ENCODE results near the gene TKFC.

The TKFC gene

DNA sequence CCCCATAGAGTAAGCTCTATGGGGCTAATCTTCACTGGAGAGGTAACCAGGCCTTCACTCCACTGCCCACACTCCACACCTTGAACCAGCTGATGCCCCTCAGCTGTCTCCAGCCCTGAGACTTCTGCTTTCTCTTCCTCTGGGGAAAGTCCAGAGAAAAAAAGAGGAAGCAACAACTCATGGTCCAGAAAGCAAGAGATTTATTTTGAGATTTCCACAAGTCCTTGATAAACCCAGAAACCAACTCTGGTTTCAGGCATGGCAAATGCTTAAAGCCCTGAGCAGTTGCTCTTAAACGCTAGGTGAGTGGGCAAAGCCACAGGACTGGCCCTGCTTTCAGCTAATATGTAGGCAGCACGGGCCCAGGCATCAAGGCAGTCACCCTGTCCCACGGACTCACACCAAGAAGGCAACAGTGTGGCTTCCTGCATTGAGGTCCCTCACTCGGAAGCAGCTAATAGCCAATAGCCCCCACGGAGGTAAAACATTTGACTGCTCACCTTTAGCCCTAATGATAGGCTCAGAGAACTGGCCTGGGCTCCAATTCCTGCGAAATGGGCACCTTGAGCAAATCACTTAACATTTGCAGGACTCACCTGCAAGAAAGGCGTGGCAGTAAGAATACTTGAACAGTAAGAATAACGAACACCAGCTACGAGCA, 24.3 kb downstream of the TKFC start:
- no peak overlapping the region for H3K4me3 ChIP-seq (ENCODE audit: low read depth, low read length)
- no peak for DNase-seq (ENCODE audit: low read depth, low spot score)
- in situ Hi-C loops (cut with HindIII; ENCODE audit: low sequenced_read_pairs) = no loop called here
- TF ChIP-seq, protein P1, sequence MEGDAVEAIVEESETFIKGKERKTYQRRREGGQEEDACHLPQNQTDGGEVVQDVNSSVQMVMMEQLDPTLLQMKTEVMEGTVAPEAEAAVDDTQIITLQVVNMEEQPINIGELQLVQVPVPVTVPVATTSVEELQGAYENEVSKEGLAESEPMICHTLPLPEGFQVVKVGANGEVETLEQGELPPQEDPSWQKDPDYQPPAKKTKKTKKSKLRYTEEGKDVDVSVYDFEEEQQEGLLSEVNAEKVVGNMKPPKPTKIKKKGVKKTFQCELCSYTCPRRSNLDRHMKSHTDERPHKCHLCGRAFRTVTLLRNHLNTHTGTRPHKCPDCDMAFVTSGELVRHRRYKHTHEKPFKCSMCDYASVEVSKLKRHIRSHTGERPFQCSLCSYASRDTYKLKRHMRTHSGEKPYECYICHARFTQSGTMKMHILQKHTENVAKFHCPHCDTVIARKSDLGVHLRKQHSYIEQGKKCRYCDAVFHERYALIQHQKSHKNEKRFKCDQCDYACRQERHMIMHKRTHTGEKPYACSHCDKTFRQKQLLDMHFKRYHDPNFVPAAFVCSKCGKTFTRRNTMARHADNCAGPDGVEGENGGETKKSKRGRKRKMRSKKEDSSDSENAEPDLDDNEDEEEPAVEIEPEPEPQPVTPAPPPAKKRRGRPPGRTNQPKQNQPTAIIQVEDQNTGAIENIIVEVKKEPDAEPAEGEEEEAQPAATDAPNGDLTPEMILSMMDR (IDR thresholded peaks at IDR 0.05; ENCODE audit: low read depth, low read length) = no peak

DNA sequence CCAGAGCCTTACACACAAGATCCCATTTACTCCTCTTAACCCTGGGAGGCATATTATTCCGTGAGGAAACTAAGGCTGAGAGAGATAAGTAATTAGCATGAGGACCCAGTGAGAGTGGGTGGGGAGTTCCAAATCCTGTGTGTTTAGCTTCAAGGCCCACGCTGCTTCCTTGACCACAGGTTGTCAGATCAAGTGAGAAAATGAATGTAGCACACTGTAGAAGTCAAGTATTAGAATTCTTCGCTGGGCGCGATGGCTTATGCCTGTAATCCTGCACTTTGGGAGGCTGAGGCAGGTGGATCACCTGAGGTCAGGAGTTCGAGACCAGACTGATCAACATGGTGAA, 24.8 kb downstream of the TKFC start:
- TF ChIP-seq, protein P1 (IDR thresholded peaks at IDR 0.05; ENCODE audit: low read depth, low read length) = no peak
- DNase-seq (ENCODE audit: low read depth, low spot score) = no peak
- in situ Hi-C loops (cut with HindIII; ENCODE audit: low sequenced_read_pairs) = no loop called here
- no peak overlapping the region for H3K4me3 ChIP-seq (ENCODE audit: low read depth, low read length)

DNA sequence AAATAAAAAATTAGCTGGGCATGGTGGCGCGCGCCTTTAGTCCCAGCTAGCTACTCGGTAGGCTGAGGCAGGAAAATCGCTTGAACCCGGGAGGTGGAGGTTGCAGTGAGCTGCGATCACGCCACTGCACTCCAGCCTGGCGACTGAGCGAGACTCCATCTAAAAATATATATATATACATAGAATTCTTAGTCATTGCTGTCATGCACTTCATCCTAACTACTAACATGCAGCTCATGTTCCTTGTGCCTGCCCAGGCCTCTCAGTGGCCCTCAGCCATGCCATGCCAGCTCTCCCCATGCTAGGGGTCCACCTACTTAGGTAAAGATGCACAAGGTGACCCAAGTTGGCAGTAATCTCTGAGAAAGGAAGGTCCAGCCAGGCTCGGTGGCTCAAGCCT, 25.5 kb downstream of the TKFC start:
- in situ Hi-C loops (cut with HindIII; ENCODE audit: low sequenced_read_pairs) = no loop called here
- TF ChIP-seq, protein P1 (IDR thresholded peaks at IDR 0.05; ENCODE audit: low read depth, low read length) = no peak
- no peak overlapping the region for H3K4me3 ChIP-seq (ENCODE audit: low read depth, low read length)
- DNase-seq (ENCODE audit: low read depth, low spot score) = no peak

DNA sequence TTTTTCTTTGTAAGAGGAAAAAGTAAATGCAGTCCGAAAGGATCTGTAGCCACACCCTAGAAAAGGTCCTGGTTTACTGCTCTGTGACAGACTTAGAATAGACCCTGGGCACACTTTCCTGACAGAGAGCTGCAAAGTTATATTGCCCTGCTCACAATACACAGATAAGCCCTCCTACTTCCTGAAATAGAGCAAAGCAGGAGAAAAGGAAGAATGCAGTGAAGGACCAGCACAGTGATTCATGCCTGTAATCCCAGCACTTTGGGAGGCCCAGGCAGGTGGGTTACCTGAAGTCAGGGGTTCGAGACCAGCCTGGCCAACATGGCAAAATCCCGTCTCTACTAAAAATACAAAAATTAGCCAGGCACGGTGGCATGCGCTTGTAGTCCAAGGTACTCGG, 26.5 kb downstream of the TKFC start:
- DNase-seq (ENCODE audit: low read depth, low spot score) = no peak
- TF ChIP-seq, protein P1 (IDR thresholded peaks at IDR 0.05; ENCODE audit: low read depth, low read length) = no peak
- in situ Hi-C loops (cut with HindIII; ENCODE audit: low sequenced_read_pairs) = no loop called here
- no peak overlapping the region for H3K4me3 ChIP-seq (ENCODE audit: low read depth, low read length)

DNA sequence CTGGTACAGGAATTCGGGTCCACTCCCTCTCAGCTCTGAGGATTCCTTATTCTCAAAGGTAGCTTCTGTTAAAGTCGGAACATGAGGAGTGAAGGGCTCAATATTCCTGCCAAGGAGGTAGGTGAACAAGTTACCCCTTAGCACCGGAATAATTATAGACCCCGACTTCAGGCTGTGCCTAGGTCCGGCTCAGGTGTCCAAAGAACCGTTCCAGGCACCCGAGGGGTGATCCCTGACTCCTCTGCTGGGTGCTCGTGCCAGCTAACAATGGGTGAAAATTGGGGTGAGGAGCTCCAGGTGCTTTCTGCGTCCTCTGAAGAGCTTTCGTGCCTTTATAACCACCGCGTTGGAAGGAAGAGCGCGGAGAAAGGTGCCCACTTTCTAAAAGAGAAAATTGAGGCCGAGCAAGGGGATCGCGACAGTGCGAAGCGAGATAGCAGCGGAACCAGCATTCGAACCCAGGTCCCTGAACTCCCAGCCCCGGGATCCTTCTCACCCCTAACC, 28.3 kb downstream of the TKFC start:
- in situ Hi-C loops (cut with HindIII; ENCODE audit: low sequenced_read_pairs) = no loop called here
- TF ChIP-seq, protein P1 (IDR thresholded peaks at IDR 0.05; ENCODE audit: low read depth, low read length) = no peak
- peak overlapping the region; percentile 75 for H3K4me3 ChIP-seq (ENCODE audit: low read depth, low read length)
- no peak for DNase-seq (ENCODE audit: low read depth, low spot score)

DNA sequence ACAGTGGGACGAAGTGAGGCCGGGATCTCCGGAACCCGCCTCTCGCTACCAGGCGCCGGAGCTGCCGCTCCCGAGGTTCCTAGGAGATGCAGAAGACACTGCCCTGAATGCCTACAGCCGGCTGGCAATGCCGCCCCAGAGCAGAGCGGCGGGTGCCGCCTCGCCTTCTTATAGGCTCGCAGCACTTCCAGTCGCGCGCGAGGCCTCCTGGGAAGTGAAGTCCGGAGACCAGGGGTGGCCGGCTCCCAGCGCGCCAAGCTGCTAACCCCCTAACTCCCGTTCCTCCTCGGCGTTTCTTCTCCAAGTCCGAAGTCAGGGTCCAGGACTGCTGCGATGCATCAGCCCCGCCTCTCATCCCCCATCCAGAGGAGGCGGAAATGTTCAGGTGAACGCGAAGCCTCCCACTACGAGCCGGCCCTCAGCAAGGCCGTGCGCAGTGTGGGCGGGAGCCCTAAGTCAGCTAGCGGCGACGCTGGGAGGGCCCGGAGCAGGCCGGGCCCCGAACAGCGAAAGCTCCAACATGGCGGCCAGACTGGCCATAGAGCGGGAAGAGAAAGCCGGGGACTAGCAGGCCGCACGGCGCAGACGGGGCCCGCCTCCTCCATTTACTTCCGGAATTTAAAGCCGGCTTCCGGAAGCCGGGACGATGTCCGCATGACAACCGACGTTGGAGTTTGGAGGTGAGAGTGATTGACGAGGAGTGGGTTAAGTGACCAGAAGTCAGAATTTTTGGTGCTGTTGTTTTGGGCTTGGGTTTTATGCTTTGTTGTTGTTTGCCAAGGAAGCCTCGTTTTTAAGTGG, 28.9 kb downstream of the TKFC start, which contains the start of the genes CYB561A3 and TMEM138:
TSS of gene CYB561A3 (minus strand) at position 142 of the 801 bp plus-strand sequence. CDS start 5,169 bp downstream, outside the sequence.
TSS of gene TMEM138 (plus strand) at position 634 of the 801 bp plus-strand sequence. CDS start 2,017 bp downstream, outside the sequence.
- TF ChIP-seq, protein P1 (IDR thresholded peaks at IDR 0.05; ENCODE audit: low read depth, low read length) = no peak
- peak within 1 kb of the TSS; percentile 75 for H3K4me3 ChIP-seq (ENCODE audit: low read depth, low read length)
- in situ Hi-C loops (cut with HindIII; ENCODE audit: low sequenced_read_pairs) = no loop called here
- DNase-seq (ENCODE audit: low read depth, low spot score) = peak; percentile 95

All from astrocyte of the spinal cord (primary cell).